H9 (cell line): Measurements from ENCODE around the gene CDH24. TPM values are rescaled to one million over a fixed set of nuclear protein-coding genes. Genes with fewer than 3 reads are reported as not detected.

Source experiments
- DNase-seq: peaks from one replicate; pipeline ENCODE4 v3.0.0-alpha.2; 2017
- H2AFZ ChIP-seq: one replicate; pipeline ENCODE4 v1.6.1; 2013; ENCODE audit warnings: mild to moderate bottlenecking, low read length, control low read depth, moderate library complexity
- H2AK5ac ChIP-seq: 2 replicates; pipeline ENCODE4 v1.6.1; 2013; ENCODE audit warnings: low read length, control low read depth, mixed read lengths; ENCODE audit not compliant: insufficient read length
- H2BK120ac ChIP-seq: one replicate; pipeline ENCODE4 v1.6.1; 2013; ENCODE audit warnings: low read depth, mild to moderate bottlenecking, low read length, control low read depth, inconsistent platforms; ENCODE audit not compliant: poor library complexity, severe bottlenecking
- H2BK12ac ChIP-seq: 2 replicates; pipeline ENCODE4 v1.6.1; 2013; ENCODE audit warnings: low read length, control low read depth, mixed read lengths, low read depth; ENCODE audit not compliant: insufficient read length
- H2BK15ac ChIP-seq: 2 replicates; pipeline ENCODE4 v1.6.1; 2013; ENCODE audit warnings: low read depth, low read length, control low read depth
- H2BK20ac ChIP-seq: one replicate; pipeline ENCODE4 v1.6.1; 2013; ENCODE audit warnings: low read depth, mild to moderate bottlenecking, low read length, control low read depth, inconsistent platforms; ENCODE audit not compliant: poor library complexity, severe bottlenecking
- H2BK5ac ChIP-seq: 2 replicates; pipeline ENCODE4 v1.6.1; 2013; ENCODE audit warnings: low read length, control low read depth, mixed read lengths; ENCODE audit not compliant: insufficient read length
- H3K14ac ChIP-seq: 2 replicates; pipeline ENCODE4 v1.6.1; 2013; ENCODE audit warnings: low read length, control low read depth; ENCODE audit not compliant: insufficient read depth
- H3K18ac ChIP-seq: 2 replicates; pipeline ENCODE4 v1.6.1; 2013; ENCODE audit warnings: low read depth, mild to moderate bottlenecking, mixed read lengths, low read length, control low read depth; ENCODE audit not compliant: insufficient read length
- H3K23ac ChIP-seq: 2 replicates; pipeline ENCODE4 v1.6.1; 2013; ENCODE audit warnings: low read length, control low read depth, mixed read lengths, low read depth; ENCODE audit not compliant: insufficient read length
- H3K23me2 ChIP-seq: 2 replicates; pipeline ENCODE4 v1.6.1; 2013; ENCODE audit warnings: low read depth, mild to moderate bottlenecking, mixed read lengths, low read length, control low read depth; ENCODE audit not compliant: insufficient read length, poor library complexity, severe bottlenecking
- H3K27ac ChIP-seq: 2 replicates; pipeline ENCODE4 v1.5.1; 2013; ENCODE audit warnings: low read length, control low read depth, mixed read lengths, low read depth; ENCODE audit not compliant: insufficient read length
- H3K27me3 ChIP-seq: 2 replicates; pipeline ENCODE4 v1.6.1; 2013; ENCODE audit warnings: low read length, control low read depth, inconsistent platforms; ENCODE audit not compliant: insufficient read depth
- H3K4ac ChIP-seq: 2 replicates; pipeline ENCODE4 v1.6.1; 2013; ENCODE audit warnings: low read depth, mild to moderate bottlenecking, control low read depth, inconsistent platforms, low read length, moderate library complexity
- H3K4me1 ChIP-seq: 2 replicates; pipeline ENCODE4 v1.6.1; 2013; ENCODE audit warnings: low read length, control low read depth, inconsistent platforms; ENCODE audit not compliant: insufficient read depth
- H3K4me2 ChIP-seq: 2 replicates; pipeline ENCODE4 v1.6.1; 2013; ENCODE audit warnings: low read length, control low read depth, mixed read lengths; ENCODE audit not compliant: insufficient read length, insufficient read depth
- H3K56ac ChIP-seq: 2 replicates; pipeline ENCODE4 v1.6.1; 2013; ENCODE audit warnings: low read depth, mild to moderate bottlenecking, mixed read lengths, low read length, control low read depth; ENCODE audit not compliant: insufficient read length
- H3K79me1 ChIP-seq: 2 replicates; pipeline ENCODE4 v1.6.1; 2013; ENCODE audit warnings: low read depth, mild to moderate bottlenecking, moderate library complexity, low read length, control low read depth, inconsistent platforms; ENCODE audit not compliant: insufficient read depth, poor library complexity, severe bottlenecking
- H3K79me2 ChIP-seq: 2 replicates; pipeline ENCODE4 v1.6.1; 2013; ENCODE audit warnings: low read length, control low read depth, inconsistent platforms; ENCODE audit not compliant: insufficient read depth
- H3K9ac ChIP-seq: 2 replicates; pipeline ENCODE4 v1.6.1; 2013; ENCODE audit warnings: low read length, control low read depth, mixed read lengths; ENCODE audit not compliant: insufficient read length; ENCODE audit errors: extremely low read depth
- H3K9me3 ChIP-seq: one replicate; pipeline ENCODE4 v1.6.1; 2013; ENCODE audit warnings: low read depth, low read length, inconsistent platforms; ENCODE audit not compliant: control insufficient read depth
- H3T11ph ChIP-seq: one replicate; pipeline ENCODE4 v1.6.1; 2013; ENCODE audit warnings: mild to moderate bottlenecking, low read length, control low read depth, inconsistent platforms
- H4K20me1 ChIP-seq: one replicate; pipeline ENCODE4 v1.6.1; 2013; ENCODE audit not compliant: control insufficient read depth, insufficient read length, insufficient read depth
- H4K5ac ChIP-seq: 2 replicates; pipeline ENCODE4 v1.6.1; 2013; ENCODE audit warnings: low read depth, mild to moderate bottlenecking, mixed read lengths, low read length, control low read depth; ENCODE audit not compliant: insufficient read length
- H4K8ac ChIP-seq: replicated peaks from 2 replicates; pipeline ENCODE4 v1.6.1; 2013; ENCODE audit warnings: low read length, control low read depth, mixed read lengths, low read depth; ENCODE audit not compliant: insufficient read length
- H4K91ac ChIP-seq: 2 replicates; pipeline ENCODE4 v1.6.1; 2013; ENCODE audit warnings: low read depth, mild to moderate bottlenecking, moderate library complexity, mixed read lengths, low read length, control low read depth; ENCODE audit not compliant: insufficient read length
- H3K27ac Mint-ChIP-seq, 3 experiments: 2 replicates in 2 of 3; 3 replicates in 1 of 3; pipeline ENCODE4 v1.8.0; 2020 to 2021; ENCODE audit warnings: mixed read lengths in 3 of 3, mild to moderate bottlenecking in 1 of 3, moderate library complexity in 1 of 3
- H3K27me3 Mint-ChIP-seq: 2 replicates; pipeline ENCODE4 v1.8.0; 2021; ENCODE audit warnings: low read depth, mild to moderate bottlenecking, moderate library complexity, mixed read lengths
- H3K36me3 Mint-ChIP-seq, 3 experiments: 2 replicates in 2 of 3; 3 replicates in 1 of 3; pipeline ENCODE4 v1.8.0; 2020 to 2021; ENCODE audit warnings: low read depth in 3 of 3, mixed read lengths in 3 of 3; ENCODE audit not compliant: insufficient read depth in 1 of 3
- H3K4me1 Mint-ChIP-seq, 2 experiments: 2 replicates each; pipeline ENCODE4 v1.8.0; 2020; ENCODE audit warnings: mixed read lengths in 2 of 2
- H3K4me3 Mint-ChIP-seq, 2 experiments: 2 replicates in 1 of 2; 3 replicates in 1 of 2; pipeline ENCODE4 v1.8.0; 2020 to 2021; ENCODE audit warnings: mild to moderate bottlenecking in 2 of 2, mixed read lengths in 2 of 2, moderate library complexity in 1 of 2
- H3K9me3 Mint-ChIP-seq, 2 experiments: 2 replicates in 1 of 2; 3 replicates in 1 of 2; pipeline ENCODE4 v1.8.0; 2020; ENCODE audit warnings: mild to moderate bottlenecking in 2 of 2, mixed read lengths in 2 of 2, moderate library complexity in 1 of 2
- CTCF ChIP-seq: fragments of 200-600 bp; sonication (generic); conservative IDR thresholded peaks from 3 replicates; pipeline ENCODE4 v1.8.0; 2021; ENCODE audit warnings: antibody characterized with exemption, mild to moderate bottlenecking
- WGBS: extraction: QIAGEN DNeasy Blood & Tissue Kit; methylation state at CpG from one replicate; pipeline ENCODE4 v1.1.7; 2013; ENCODE audit warnings: missing lambda C conversion rate, low lambda C conversion rate, mixed read lengths; ENCODE audit not compliant: insufficient read length; ENCODE audit errors: extremely low coverage; 5-methylcytosine and 5-hydroxymethylcytosine counted together
- total RNA-seq: library from RNA; stranded (reverse); gene quantifications from 2 replicates; pipeline ENCODE4 v1.2.1, GENCODE V29; 2021

The CDH24 gene
- total RNA-seq, 1 experiment from 2014 or later, result 16.7 TPM

- Histone ChIP-seq H3T11ph (no peak overlapping the region), H3K23me2 (peaks cover 15% of the 10 kb centered on the region), H4K8ac (no peak overlapping the region), H2AK5ac (no peak overlapping the region), H4K5ac (no peak overlapping the region), H3K79me1 (no peaks in the 10 kb centered on the region), H2BK20ac (no peak overlapping the region), H2AFZ (no peak overlapping the region), H3K79me2 (no peaks in the 10 kb centered on the region), H3K9ac (no peak overlapping the region), H2BK15ac (no peak overlapping the region), H3K23ac (no peak overlapping the region), H3K18ac (no peak overlapping the region), H4K91ac (no peak overlapping the region), H3K56ac (no peak overlapping the region), H3K4me2 (no peak overlapping the region), H3K27me3 (no peaks in the 10 kb centered on the region), H3K27ac (no peak overlapping the region), H2BK12ac (no peak overlapping the region), H2BK5ac (no peak overlapping the region), H3K4me1 (no peaks in the 10 kb centered on the region; the same call in 1 of the 2 replicates), H3K9me3 (no peaks in the 10 kb centered on the region), H3K14ac (no peak overlapping the region), H3K4ac (no peak overlapping the region), H2BK120ac (no peak overlapping the region), H4K20me1 (no peaks in the 10 kb centered on the region)
- TF ChIP-seq CTCF, result peak; percentile 54; the same call in 2 of the 3 replicates
- Mint-ChIP-seq H3K4me3 (0 out of 5 replicates have a peak overlapping the region, but pooled peaks of 1 of the 2 experiments have one; percentile 55), H3K9me3 (no peaks in the 10 kb centered on the region), H3K36me3 (peaks cover 7 to 36% (median 25%) of the 10 kb centered on the region in 3 experiments), H3K27me3 (peaks cover 8% of the 10 kb centered on the region), H3K4me1 (peaks cover 16 to 19% of the 10 kb centered on the region in 2 experiments), H3K27ac (peak overlapping the region in 1 of 3 experiments; percentile 60; a peak in 1 of 7 replicates)
- no CpG with 5 or more reads among the region's 17 CpGs for WGBS
- peak; percentile 50 for DNase-seq
Measured at GRCh38 chr14:23054000-23054811, 3.1 kb downstream of the CDH24 start.
